Measurements from ENCODE around the gene THRB.

Gene THRB

GRCh38 chr3:24521420-24522145, 26.9 kb upstream of the THRB start:
- TF ChIP-seq CTCF (IDR thresholded peaks at IDR 0.05), result no peak

DNA sequence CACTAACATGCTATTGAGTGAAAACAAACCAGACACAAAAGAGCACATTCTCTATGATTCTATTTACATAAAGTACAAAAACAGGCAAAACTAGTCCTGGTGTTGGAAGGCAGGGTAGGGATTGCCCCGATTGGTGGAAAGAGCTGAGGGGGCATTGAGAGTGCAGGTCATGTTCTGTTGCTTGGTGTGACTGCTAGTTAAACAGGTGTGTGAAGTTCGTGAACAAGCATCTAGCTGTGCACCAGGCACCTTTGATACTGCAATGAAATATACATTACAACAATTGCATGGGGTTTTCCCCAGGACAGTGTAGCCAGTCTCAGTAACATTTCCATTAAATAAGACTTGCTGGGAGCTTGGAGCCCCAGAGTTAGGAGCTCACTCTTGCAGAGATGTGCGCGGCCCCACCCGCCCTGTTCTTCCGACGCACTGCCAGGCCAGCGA, 26.3 kb upstream of the THRB start:
- TF ChIP-seq CTCF (IDR thresholded peaks at IDR 0.05), result no peak

DNA sequence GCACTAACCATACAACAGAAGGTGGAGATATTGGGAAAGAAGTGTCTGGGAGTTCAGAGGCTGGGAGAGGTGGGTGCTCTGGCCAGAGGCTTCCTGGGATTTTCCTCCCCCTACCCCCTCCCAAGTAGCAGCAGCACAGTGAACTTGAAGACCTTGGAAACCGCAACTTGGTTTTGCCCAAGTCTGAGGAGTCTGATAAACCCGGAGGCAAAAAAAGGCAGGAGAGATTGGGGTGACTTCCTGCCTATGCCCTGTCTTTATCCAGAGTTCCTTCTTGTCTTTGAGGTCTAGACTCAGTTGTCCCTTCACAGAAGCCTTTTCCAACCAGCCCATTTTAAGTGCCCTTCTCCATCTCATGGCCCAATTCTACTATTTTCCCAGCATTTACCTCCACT, 25.4 kb upstream of the THRB start:
- TF ChIP-seq CTCF (IDR thresholded peaks at IDR 0.05), result no peak

GRCh38 chr3:24519368-24520100, 24.9 kb upstream of the THRB start:
- no peak for TF ChIP-seq CTCF (IDR thresholded peaks at IDR 0.05)

- no peak for TF ChIP-seq CTCF (IDR thresholded peaks at IDR 0.05)
Measured at GRCh38 chr3:24518990-24519367, 24.3 kb upstream of the THRB start.

- no peak for TF ChIP-seq CTCF (IDR thresholded peaks at IDR 0.05)
Measured at GRCh38 chr3:24514119-24514518, 19.5 kb upstream of the THRB start.

DNA sequence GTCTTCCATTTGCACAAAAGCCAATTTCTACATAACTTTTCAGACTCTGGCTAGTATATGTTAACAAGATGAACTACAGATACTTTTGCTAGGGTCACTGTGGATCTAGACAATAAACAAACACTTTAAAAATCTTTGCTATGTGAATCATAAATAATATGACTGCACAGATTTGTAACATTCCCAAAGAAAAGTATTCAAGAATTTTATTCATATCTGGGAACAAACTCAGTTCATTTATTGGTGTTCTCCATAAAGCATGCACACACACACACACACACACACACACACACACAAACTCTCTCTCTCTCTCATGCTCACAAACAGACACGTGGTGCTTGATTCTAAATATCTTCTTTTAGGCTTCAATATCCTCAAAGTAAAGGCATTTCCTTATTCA, 18.8 kb upstream of the THRB start:
- no peak for TF ChIP-seq CTCF (IDR thresholded peaks at IDR 0.05)

All from LNCAP (cell line).